GM11168 (cell line): ENCODE results near the gene MYO18A.

Source experiments
- in situ Hi-C: fragments of 300-500 bp; cut with MboI; formaldehyde crosslinking; loops from one replicate; pipeline ENCODE4 v1.12.0; 2022; ENCODE audit warnings: low sequenced_read_pairs; ENCODE audit not compliant: unreplicated experiment

MYO18A gene

DNA sequence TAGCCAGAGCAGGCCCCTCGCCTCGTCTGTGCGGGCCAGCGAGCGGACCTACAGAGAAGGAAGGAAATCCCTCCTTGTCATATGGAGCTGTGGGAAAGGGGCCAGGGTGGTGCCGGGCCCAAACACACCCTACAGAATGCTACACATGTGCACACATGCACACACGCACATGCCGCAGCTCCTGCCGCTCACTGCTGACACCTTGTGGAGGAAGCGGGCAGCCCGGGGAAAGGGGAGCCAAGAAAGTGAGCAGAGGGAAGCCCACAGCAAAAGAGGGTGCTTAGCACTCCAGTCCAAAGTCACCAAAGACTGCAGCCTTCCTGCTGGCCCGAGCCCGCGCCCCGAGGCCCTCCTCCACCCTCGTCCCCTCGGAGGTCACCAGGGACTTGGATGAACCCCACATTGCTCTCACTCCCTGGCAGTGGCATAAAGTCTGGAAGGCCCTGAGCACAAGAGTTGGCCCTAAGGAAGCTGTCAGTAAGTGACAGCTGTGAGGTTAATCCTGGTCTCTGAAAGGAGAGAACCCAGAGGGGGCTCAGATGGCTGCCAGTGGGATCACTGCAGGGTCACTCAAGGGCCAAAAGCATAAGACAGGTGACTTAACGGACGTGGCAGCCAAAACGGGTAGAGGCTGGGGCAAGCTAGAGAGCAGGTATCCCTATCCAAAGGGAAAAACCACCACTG lies 68.2 kb downstream of the MYO18A start:
- in situ Hi-C loops: no loop called here

DNA sequence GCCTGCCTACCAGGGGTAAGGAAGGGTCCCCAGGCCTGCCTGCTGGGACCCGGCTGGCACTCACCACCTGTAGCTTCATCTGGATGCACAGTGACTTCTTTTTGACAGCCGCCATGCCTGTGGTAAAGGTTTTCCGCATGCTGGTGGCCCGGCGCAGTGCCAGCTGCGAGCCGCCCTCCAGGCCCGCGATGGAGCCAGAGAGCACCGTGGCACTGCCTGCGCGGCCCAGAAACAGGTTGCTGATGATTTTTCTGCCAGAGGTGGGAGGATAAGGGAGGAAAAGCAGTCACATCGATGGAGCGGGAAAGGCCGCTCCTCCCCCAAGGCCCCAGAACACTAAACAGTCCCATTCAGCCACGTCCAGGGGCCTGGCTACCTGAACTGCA lies 69.8 kb downstream of the MYO18A start:
- in situ Hi-C loops: no loop called here

DNA sequence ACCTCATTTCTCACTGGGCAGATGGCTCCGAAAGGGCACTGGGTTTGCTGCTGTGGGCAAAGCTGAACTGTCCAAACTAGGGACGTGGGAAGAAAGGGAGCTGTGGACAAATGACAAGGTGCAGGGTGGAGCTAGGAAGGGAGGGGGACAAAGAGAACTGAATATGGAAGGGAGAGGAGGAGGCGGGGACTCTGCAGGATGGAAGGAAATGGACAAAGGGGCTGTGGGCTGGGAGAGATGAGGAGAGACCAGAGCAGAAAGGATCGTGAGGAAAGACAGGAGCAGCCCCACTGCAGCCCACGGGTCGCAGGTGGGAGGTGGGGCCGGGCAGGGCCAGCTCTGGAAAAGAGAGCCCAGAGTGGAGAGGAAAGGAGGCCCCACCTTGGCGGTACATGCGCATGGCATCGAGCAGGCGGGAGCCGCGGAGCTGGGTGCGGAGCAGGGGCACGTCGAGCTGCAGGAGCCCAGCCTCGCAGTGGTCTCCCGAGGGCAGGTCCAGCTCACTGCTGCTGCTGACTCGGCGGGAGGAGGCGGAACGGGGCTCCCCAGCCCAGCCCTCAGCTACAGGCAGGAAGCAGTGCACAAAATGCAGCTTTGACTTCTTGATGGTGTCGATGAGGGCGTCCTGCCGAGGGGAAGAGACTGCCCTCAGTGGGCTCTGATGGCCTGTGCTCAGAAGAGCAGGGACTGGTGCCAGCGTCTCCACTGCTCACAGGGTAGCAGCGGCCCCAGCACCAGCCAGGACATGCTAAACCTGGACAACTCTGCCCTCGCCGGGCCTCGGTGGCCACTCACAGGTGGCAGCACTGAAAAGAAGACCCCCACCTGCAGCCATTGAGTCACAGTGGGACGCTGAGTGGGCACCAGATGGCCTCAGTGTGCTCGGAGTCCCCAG lies 70.5 kb downstream of the MYO18A start:
- in situ Hi-C loops: loop anchor here (5.0 kb wide), 1 partner anchor 142 kb away; no protein-coding TSS in a partner anchor

DNA sequence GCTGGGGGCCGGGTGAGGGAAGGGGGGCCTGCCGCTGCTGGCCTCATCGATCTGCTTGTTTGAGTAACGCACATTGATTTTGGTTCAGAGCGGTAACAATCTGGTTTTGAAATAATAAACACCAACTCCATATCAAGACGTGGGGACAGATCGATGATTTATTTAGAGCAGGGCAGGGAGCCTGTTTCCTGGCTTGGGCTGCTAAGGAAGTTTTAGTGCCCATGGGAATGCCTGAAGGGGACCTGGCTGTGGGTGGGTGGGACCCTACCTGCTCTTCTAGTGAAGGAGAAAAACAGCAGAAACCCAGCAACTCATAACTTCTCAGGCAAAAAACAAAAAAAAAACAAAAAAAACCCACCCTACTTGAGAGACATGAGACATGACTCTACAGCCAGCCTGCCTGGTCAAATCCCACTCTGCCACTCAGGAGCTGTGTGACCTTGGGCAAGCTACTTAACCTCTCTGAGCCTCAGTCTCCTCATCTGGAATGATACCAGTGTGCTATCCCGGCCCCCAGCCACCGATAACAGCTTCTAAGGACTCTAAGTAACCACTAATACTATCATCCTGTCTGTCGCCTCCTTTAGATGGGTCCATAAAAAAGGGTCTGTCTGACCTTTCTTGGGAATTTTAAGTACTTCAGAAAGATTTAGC lies 71.2 kb downstream of the MYO18A start:
- in situ Hi-C loops: loop anchor here (5.0 kb wide), 1 partner anchor 142 kb away; no protein-coding TSS in a partner anchor

DNA sequence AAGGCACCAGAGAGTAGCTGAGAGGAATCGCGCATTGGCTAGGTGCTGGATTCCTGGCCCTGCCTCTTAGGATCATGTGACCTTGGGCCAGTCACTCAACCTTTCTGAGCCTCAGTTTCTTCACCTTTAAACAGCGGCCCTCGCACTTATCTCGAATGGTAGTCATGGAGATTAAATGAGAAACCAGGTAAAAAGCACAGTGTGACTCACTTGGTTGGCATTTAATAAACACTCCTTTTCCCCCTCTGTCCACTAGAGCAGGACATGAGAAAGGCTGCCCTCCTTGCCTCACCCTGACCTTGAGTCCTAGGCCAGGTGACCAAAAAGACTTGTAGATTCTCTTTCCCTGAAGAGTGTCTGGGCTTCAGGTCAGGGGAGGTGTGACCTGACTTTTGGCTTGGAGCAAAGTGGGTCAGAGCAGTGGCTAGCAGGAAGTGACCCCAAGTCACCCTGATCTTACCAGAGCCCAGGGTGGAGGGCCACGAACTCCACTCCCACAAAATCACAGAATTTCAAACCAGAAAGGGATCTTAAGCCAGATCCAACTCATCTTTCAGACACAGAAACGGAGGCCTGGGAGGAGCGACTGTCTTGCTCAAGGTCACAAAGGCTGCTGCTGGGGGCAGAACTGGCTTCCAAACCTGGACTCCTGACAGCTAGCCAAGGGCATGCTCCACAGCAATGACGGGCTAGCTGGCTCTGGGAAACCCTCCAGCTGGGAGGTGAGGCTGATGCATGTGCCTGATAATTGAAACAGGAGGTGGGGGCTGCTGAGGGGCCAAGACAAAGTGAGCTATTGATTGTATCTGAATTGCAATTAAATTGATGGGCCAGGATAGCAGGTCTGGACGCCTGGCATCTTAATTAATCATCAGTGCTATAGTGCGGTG lies 72.0 kb downstream of the MYO18A start:
- in situ Hi-C loops: loop anchor here (5.0 kb wide), 1 partner anchor 141 kb away; no protein-coding TSS in a partner anchor

DNA sequence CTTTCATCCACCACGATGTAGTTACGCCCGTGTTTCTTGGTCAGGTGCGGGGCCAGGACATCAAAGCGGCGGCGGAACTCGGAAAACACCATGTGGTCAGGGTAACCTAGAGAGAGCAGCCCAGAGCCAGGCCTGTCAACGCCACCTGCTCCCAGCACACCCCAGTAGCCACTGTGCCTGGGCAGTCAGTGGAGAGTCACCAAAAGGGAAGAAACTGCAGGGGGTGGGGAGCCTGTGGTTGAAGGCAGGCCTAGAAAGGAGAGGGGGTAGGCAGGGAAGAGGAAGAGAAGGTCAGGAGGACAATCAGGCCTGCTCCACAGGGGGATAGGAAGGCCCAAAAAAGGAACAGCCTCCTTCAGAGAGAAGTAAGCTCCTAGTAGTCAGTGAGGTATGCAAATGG lies 73.1 kb downstream of the MYO18A start:
- in situ Hi-C loops: loop anchor here (5.0 kb wide), 1 partner anchor 140 kb away; no protein-coding TSS in a partner anchor

DNA sequence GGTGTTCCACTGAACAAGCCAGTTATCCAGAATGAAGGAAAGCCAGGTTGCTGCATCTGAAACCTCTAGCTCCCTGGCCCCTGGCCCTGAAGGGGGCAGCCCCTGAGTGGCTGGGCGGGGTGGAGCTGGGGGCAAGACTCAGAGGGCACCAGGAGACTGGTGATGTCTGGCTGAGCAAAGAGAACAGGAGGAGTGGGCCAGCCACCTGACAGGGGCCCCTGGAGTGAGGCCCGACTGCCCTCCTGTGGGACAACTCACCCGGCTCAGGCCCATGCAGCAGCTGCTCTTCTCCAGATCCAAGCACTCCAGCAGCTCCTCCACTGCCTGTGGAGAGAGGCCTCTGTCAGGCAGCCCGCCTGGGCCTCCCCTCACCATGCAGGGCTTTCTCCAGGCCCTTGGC lies 76.9 kb downstream of the MYO18A start:
- in situ Hi-C loops: no loop called here

DNA sequence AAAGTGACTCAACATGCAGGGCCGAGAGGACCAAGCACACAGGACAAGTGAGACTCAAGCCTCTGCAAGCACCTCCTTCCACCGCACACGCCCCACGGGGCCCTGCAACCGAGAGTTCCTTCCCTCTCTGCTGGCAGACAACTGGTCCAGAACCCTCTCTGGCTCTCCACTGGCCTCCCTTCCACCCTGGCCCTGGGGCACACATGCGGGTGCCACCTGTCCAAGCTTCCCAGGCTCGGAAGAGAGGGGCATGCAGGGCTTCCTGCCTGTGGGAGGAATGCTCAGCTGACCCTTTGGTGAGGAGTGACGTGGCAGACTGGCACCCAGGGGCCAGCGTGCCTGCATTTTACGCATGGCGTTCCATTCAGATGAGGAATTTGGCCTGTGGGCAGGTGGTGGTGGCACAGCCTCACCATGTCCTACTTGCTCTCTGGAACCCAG lies 77.4 kb downstream of the MYO18A start:
- in situ Hi-C loops: no loop called here

DNA sequence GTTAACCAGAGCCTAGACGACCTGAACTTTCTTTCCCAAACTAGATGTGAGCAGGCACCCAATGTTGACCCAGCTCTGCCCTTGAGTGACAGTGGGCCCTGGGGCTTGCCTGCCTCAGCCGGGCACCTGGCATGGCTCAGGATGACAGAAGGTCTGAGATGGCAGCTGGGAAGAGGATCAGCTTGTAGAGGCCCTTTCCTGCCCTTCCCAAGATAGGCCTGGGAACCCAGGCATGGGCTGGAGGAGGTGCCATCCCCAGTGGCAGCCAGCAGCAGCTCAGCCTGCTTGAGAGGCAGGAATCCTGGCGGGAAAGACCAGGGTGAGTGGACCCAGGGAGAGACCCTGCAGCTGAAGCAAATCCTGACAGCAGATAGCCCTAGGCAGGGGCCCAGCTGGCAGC lies 78.2 kb downstream of the MYO18A start:
- in situ Hi-C loops: no loop called here

DNA sequence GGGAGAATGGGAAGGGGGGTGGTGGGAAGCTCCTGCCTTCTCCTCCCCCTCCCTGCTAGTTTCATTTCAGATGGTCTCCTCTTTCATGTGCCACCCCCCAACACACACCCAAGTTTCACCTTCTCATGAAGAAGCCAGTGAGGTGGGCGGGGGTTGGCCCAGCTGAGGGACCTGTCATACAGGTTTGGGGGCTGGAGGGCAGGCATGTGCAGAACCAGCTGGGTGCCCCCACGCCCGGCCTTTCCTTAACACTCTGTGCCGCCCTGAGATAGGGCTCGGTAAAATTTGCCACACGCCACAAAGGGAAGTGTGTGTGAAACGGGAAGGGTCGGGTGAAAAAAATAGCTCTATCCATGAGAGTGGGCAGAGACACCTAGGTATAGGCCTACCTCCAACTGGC lies 79.9 kb downstream of the MYO18A start:
- in situ Hi-C loops: no loop called here

DNA sequence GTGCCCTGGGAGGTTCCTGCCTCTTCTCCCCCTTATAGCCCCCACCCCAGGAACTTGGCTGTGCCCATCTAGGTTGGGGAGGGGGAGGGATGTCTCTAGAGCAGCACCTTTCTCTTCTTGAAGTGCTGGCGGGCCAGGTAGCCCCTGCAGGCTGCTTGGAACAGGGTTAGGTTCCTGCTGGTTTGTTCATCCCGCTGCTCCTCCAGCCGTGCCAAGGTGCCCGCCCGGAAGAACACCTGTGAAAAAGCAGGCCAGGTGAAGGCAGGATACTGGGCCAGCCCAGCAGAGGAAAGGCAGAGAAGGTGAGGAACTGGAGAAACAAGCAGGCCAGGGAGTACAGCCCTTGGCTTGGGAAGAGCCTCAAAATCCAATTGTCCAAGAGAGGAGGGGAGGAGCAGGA lies 80.7 kb downstream of the MYO18A start:
- in situ Hi-C loops: no loop called here

GRCh38 chr17:29096094-29096493 lies 84.1 kb downstream of the MYO18A start:
- in situ Hi-C loops: no loop called here

DNA sequence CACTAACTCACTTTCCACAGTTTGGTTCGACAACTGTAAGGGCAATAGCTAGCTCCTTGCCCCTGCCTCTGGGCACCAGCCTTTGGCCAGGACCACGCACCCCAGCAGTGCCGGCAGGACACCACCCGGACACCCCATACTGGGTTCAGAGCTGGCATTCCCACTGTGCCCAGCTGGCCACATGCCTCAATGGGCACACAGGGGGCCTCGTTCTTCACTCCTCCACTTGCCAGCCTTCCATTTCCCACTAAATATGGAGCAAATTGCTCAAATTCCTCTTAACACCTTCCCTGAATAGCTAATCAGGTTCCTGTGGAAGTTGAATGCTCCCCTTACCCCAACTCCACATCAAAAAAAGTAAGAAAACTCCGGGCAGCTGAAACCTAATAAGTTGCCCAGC lies 84.8 kb downstream of the MYO18A start:
- in situ Hi-C loops: no loop called here

- in situ Hi-C loops: no loop called here
Measured at GRCh38 chr17:29094101-29094708, 86.0 kb downstream of the MYO18A start.

DNA sequence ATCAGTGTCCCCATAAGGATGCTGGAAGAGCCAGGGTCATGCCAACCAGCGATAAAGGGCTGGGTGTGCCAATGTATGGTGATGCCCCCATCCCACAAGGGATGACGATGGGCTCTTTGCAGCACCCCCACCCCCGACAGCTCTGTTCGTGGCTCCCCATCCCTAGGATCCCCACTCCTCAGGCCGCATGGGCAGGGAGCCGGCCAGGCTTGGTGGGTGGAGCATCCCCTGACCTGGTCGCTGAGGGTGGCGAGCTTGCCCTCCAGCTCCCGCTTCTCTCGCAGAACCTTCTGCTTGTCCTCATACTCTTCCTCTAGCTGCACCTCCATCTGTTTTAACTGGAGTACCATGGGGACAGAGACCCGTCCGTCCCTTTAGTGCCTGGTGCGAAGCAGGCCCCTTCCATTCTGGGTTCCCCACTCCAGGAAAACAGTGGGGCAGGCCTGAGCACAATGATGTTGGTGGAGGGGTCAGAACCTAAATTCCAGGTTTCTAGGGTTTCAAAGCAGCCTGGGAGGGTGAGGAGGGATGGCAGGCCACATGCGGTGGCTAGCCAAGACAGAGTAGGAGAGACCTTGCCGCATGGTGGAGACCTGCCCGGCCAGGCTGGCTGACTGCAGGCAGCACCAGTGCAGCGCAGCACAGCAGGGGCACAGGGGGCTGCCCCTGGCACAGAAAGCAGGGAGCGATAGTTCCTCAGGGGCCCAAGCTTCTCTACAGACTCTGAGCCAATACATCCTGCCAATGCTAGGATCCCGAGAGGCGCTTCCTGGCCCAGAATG lies 86.9 kb downstream of the MYO18A start:
- in situ Hi-C loops: no loop called here

- in situ Hi-C loops: no loop called here
Measured at GRCh38 chr17:29091606-29092289, 88.5 kb downstream of the MYO18A start.

DNA sequence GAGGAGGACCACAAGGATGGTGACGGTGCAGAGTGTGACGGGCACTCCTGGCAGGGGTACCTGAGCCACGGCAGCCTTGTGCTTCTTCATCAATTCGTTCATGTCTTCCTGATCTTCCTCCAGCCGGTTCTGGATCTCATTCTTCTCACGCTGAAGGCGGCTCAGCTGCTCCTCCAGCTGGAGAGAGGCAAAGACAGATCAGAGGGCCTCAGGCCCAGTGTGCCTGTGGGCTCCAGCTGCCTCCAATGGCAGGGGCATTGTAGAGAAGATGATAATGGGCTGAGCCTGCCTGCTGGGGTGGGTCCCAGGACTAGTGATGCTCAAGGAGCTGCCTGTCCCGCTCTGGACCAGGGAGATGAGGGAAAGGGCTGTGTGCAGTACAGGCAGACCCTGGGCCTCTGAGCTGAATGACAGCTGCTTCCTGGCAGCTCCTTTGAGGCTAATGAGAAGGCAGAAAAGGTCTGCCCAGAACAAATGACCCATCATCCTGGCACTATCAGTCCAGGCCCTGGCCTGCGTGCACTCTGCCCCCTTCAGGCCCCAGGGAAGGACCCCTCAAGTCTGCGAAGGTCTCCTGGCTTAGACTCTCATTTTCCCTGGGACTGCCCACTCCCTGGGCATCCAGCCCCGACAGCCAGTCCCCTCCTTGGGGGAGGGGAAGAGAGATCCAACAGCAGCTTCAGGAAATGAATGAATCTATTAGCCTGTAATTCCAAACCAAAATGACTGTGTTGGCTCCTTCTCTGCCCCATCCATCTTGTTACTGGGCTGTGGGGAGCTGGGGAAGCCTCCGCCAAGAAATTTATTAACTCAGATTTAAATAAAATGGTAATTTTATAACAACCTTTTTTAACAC lies 89.2 kb downstream of the MYO18A start:
- in situ Hi-C loops: no loop called here
